Stimulated activated CD4-positive, alpha-beta T cell treated with anti-CD3 and anti-CD28 coated beads, TNF-alpha, amount 100 ng/mL, for 1 hour (primary cell): ENCODE results near the gene ASAH2.
"Not testable (repeated sequence)": the region's sequence is repeated elsewhere in the genome, so short reads cannot be mapped to it uniquely, and the experiment has no call there.

ENCODE experiments used
- DNase-seq, 3 donors: peaks; one replicate each; pipeline ENCODE4 v3.0.0-alpha.2; 2020; ENCODE audit warnings: low read depth in 3 of 3, low spot score in 1 of 3

Gene ASAH2

DNA sequence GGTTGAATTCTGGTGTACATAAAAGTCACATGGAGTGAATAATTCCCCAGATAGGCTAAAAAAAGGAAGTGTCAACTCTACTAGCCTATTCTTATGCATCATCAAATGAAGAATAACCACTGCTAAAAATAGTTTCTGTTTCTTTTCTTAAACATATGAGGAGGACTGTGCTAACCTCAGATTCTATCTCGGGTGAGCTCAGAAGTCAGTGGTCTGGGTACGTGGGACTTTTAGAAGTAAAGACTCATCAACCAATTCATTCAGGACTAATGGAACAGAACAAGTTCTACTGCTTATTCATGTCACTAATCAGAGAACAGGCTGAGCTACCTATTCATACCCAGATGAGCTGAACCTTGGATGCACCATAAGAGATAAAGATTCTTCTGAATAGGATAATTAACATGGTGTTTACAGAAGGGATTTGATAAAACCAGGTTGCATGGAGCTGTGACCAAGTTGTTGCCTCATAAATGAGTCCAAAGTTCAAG lies 9.5 kb upstream of the ASAH2 start:
- no peak for DNase-seq

DNA sequence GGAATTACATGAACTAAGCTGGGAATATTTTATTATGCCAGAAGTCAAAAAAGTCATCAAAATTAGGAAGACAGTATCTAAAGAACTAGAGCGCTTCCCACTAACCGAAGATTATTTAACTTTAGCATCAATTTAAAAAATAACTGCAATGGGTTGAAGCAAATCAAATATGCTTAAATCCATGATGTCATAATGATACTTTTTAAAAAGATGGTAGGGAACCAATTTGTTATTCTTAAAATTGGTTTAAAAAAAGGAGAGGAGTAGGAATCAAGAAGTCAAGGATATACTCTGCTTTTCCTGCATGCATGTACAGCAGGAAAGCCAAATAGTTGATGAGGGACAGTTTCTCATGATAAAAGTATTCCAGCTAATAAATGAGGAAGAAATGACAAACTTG lies 3.2 kb upstream of the ASAH2 start:
- DNase-seq: no peak

DNA sequence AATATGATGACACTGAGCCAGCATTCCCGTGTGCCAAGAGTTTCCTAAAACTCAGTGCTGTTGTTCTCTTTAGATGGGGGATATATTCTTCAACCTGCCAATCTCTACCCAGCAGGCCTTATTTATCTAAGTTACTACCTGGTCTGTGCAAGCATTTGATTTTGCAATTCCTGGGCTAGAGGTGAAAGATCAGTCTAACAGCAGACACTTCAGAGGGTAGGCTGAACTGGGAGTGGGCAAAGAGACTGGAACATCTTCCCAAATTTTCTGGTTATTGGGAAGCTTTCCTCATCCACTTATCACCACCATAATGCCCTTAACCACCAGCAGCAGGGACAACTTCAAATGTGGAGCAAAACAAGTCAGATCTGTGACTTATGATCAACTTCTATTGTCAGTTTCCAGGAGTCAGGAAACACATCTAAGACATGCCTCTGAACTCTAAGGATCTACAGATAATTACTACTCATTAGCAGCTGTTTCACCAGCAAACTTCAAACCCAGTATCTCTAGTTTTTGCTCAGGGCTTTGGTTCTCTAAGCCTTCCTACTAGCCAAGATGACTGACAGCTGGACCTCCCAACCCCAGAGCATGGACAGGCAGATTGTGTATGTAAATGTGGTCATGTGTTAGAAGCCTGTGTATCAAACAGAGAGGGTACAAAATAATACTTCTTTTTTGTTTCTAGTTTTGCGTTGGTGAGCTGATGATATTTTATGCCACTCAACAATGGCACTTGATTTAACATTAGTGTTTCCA lies 1.0 kb downstream of the ASAH2 start:
- no peak for DNase-seq

DNA sequence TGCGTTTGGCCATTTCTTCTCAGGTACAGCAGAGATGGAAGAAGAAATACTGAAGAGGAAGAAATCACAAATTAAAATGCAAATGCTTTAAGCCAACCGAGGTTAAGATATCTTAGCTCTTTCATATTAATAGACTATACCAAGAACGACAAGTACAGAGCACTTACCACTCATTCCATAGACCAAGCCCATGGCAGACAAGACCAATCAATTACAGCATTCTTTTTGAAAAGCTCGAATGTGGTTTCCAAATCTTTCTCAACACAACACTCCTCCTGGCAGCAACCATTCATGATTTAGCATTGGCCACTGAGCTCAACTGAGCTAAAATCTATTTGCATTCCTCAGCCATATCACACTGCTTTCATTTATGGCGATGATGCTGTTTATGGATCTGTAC lies 2.7 kb downstream of the ASAH2 start:
- no peak for DNase-seq

DNA sequence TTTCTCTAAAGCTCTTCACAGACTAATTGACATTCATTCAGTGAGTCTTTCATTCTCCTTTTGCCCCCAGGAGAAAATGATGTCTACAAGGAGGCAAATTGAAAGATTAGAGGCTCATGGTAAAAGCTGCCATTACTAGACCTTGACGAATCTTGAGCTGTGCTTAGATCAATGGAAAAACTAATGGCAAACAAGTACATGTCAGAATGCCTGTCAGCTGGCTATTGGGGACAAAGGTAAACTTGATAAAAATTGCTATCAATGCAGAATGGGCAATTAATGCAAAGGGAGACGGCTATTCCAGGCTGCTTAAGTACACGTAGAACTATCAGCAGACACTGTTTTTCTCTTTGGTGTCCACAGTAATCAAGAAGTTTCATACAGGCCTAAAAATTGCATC lies 3.3 kb downstream of the ASAH2 start:
- DNase-seq: no peak

DNA sequence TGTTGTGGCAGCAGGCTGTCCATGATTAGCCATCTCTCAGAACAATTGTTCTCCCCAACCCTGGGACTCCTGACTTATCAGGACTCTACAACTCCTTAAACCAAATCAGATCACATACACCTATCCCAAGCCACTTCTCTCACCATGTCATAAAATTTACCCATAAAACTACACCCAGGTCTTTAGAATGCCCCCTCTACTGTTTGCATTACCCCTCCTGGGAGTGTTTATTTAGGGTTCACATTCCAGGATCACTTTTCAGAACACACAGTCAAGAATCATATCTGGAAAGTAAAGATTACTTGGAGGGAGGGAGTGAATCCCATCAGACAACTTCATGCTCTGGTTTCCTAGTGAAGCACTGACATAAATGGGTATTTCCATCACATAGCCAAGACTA lies 7.1 kb downstream of the ASAH2 start:
- DNase-seq: no peak

DNA sequence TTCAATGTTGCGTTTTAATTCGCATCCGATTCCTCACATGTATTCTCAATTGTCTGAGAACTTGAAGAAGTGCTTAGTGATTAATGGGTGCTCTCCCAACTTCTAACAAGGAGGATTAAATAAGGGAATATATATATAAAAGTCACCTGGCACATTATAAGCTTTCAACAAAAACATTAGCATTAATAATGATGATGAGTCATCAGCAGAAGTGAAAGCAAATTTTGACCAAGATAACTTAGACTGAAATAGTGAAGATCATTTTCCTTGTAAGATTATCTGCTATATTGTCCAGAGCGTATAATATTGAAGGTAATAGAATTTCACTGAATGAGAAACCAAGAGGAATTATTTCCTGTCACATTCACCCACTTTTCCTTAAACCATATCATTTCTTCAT lies 8.5 kb downstream of the ASAH2 start:
- DNase-seq: no peak

DNA sequence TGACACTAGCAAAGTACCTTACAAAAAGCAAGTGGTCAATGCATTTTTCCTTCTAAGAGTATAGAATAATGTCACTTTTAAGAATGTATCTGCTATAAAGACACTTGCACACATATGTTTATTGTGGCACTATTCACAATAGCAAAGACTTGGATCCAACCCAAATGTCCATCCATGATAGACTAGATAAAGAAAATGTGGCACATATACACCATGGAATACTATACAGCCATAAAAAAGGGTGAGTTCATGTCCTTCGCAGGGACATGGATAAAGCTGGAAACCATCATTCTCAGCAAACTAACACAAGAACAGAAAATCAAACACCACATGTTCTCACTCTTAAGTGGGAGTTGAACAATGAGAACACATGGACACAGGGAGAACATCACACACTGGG lies 9.8 kb downstream of the ASAH2 start:
- not testable (repeated sequence) for DNase-seq

DNA sequence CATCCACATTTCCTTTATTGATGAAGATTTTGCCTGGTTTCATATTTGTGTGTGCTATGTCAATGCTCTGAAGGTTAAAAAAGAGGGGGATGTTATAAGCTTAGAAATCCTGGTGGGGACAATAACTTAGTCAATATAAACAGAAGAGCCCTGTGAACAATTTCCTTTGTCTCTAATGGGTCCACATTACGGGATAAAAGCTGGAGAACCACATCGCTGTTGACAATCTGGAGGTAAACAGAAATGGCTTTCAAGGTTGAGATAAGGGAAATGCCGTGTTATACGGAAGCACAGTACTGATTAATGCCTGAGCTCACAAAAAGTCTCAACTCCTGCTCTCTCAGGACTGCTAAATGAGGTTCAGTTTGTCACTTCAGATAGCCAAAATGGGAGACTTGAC lies 16.8 kb downstream of the ASAH2 start:
- no peak for DNase-seq

DNA sequence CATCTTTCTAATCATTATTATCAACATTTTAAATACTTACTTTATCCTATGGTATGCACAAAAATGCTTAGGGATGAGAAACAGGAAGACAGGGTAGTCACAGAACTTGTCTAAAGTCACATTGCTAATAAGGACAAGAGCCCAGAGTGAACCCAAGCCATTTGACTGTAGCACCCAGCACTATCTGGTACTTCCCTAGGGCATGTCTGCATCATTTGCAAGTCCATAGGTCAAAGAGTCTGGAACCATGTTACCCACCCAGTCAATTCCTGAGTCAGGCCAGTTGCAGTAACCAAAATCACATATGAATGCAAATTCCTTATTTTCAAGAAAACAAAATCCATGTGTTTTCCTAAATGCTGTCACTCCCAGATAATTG lies 19.1 kb downstream of the ASAH2 start:
- no peak for DNase-seq

DNA sequence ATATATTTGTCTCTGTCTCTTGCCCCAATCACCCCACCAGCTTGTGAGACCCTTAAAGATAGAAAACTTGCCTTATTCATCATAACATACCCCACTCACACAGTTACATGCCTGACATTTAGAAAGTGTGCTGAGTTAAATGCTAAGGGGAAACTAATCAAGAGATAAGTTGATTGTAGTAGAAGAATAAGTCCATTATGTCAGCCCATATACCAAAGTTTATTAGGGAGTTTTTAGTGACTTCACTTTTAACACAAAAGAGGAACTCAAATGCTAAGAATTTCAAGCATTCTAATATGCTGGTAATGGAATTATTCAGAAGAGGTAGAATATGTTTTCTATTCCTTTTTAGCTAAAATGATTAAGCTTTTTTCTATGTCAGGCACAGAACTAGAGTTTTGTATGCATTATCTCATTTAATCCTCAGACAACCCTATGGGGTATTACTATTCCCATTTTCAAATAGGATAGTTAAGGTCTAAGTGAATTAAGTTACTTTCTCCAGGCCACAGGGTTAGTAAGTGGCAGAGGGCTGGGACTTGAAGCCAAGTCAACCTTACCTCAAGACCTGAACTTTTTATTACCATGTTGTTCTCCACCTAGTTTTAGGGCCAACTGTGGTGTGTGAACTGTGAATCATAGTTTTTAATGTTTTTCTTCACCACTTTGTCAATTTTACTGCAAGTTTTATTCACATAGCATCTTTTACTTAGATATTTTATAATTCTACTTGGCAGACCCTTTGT lies 19.6 kb downstream of the ASAH2 start:
- no peak for DNase-seq

DNA sequence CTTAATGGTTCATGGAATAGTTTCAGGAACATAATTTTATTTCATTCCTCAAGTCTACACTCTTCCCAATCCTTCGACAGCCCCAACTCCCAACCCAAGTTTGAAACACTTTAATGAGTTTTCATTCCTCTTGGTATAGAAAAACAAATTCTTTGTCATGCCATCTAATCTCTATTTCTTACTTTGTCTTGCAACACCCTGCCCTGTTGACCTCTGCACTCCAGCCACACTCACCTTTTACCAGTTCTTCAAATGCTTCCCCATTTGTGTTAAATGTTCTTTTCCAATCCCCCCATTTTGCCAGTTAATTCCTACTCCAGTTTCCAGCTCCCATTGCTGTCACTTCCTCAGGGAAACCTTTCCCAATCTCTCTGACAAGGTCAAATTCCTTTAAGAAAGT lies 21.9 kb downstream of the ASAH2 start:
- DNase-seq: no peak

DNA sequence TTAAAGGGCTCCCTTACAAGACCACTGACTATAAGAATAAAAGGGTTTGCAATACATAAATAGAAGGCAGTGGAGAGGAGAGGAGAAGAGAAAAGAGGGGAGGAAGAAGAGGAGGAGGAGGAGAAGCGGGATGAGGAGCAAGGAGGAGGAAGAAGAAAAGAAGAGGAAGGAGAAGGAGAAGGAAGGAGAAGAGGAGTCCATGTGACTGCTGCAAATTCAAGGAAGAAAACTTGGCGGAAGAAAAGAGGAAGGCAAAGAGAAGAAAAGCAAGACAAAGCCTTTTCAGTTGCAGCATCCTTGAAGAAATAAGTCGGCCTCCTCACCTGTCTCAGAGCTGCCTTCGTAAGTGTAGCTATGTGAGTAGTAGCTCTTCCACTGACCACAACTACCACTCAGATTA lies 22.6 kb downstream of the ASAH2 start:
- DNase-seq: no peak

DNA sequence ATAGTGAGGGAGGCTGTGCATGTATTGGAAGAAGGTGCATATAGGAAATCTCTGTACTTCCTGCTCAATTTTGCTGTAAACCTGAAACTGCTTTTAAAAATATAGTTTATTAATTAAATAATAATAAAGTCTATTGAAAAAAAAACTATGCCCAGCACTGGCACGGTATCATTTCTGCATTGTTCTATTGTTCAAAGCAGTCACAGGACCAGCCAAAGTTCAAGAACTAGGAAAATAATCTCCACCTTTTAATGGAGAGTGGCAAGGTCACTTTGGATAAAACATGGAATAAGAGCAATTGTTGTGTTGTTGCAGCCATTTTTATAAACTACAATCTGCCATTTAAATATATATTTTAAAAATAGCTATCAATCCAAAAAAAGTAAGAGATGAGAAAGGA lies 24.7 kb downstream of the ASAH2 start:
- no peak for DNase-seq

DNA sequence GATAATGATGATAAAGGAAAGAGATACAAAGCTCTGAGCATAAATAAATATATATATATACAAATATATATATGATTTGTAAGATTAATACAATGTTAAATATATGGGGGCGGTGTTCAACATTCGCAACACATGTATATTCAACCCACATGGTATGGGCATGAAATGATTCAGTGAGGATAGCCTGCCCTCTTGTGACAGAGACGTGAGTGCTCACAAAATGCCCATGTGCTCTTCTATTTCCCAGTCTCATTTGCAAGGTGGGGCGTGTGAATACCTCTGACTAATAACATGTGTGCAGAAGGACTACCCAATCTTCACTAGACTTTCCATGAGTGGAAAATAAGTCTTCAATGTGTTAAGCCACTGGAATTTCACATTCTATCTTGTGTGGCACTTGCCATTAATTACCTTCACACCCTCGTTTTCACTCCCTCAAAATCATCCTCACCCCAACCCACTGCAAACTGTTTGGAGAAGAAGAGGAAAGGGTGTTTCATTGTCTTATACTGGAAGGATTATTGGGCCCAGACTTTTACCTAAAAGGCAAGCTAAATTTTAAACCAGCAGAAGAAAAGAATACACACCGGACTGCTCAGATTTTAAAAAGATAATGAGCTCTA lies 26.9 kb downstream of the ASAH2 start:
- no peak for DNase-seq

DNA sequence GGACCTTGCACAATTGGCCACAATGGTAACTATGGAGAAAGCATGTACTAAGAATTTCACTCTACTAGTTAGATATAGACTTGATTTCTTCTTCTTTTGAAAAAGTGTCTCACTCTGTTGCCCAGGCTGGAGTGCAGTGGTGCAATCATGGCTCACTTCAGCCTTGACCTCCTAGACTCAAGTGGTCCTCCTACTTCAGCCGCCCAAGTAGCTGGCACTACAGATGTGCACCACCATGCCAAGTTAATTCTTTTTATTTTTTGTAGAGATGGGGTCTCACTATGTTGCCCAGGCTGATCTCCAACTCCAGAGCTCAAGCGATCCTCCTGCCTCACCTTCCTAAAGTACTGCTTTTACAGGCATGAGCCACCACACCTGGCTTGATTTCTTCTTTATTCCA lies 29.1 kb downstream of the ASAH2 start:
- DNase-seq: no peak

DNA sequence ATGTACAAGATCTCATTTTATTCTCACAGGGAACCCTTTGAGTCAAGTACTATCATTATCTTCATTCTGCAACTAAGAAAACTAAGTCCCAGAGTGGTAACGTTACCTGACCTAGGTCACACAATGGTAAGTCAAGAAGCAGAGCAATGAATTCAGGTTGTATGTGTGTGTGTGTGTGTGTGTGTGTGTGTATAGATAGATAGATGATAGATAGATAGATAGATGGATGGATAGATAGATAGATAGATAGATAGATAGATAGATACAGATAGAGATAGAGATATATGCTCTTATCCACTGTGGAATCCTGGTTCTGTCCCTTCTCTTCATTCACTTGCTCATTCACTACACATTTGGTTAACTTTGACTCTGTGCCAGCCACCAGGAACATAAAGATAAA lies 29.8 kb downstream of the ASAH2 start:
- no peak for DNase-seq

DNA sequence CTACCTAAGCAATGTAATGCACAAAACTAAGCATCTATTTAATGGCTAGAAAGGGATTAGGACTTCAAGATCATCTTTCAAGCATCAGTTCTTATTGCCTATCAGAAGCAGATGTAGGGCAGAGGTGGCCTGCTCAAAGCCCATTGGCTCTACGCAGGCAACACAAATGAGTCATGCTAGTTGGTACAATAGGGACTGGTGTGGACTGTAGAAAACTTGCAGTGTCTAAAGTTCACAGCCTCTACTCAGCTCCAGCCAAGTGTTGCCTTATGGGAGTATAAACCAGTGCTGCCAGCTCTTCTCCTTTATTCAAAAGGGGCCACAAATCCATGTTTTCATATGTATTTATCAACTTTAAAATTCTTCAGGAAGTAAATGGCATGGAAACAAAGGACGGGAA lies 31.7 kb downstream of the ASAH2 start:
- DNase-seq: no peak

DNA sequence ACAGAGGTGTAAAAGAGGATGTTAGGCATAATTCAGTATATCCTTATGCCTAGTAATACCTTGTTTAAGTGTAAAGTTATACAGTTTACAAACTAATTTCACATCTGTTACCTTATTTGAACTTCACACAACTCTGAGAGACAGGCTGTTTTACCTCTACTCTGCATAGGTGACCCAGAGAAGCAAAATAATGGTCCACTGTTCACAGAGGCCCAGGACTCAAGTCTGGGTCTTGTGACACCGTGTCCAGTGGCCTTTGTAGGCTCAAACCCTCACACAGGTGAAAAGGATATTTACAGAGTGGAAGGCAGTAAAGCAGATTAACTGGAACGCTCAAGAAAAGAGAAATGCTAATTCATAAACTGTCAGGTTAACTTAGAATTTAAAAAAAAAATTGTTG lies 32.1 kb downstream of the ASAH2 start:
- DNase-seq: no peak

DNA sequence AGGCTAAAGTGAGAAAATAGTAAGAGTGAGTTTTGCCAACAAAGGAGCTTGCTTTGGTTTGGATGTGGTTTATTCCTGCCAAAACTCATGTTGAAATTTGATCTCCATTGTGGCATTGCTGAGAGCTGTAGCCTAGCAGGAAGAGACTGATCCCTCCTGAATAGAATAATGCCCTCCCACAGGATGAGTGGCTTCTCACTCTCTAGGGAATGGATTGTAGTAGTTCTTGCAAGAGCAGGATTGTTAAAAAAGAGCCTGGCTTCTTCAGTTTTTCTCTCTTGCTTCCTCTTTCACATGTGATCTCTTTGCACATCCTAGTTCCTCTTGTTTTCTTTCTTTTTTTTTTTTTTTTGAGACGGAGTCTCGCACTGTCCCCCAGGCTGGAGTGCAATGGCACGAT lies 34.4 kb downstream of the ASAH2 start:
- DNase-seq: no peak

DNA sequence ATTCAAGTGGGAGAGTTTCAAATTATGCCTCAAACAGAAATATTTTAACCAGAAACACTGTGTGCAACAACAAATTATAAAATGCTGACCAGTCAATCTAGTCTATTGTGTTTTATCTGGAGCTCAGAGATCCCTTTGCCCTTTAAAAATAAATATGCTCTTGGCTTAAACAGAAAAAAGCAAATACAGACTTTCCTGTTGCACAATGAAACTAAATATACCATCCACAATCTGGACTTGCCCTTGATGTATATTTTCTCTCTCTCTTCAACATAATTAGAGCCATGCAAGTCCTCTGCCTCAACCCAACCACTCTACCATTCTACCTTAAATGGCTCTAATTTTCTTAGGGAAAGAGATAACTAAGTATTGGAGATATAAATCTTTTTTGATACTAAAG lies 34.9 kb downstream of the ASAH2 start:
- no peak for DNase-seq

DNA sequence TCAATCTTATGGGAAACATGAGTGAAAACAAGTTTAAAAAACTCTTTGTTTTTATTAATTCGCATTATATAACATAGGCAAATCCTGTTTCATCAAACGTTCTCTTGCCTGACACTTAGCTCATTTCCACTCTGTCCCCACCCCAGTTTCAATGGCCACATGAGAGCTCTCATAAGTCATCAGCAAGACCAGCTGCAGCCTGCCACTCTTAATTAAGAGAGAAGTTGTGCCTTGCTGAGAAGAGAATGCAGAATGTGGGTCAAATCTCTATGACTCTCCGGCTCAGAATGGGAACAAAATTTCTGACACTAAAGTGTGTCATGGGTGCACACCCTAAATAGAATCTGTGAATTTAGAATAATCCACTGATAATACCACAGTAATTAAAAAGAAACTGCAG lies 39.6 kb downstream of the ASAH2 start:
- DNase-seq: no peak
